Inflammatory macrophage treated with lipopolysaccharide for 4 hours (primary cell): ENCODE data around the gene ARMC9.
"Not testable (repeated sequence)": the region's sequence is repeated elsewhere in the genome, so short reads cannot be mapped to it uniquely, and the experiment has no call there.

Experiments
- DNase-seq: peaks from one replicate; pipeline ENCODE4 v3.0.0-alpha.2; 2020

ARMC9 gene

GRCh38 chr2:231198291-231199173 is at the start of gene ARMC9:
ARMC9 (plus strand) TSS chr2:231198631; CDS start chr2:231206239, 7,608 bp downstream.
- peak; percentile 77 for DNase-seq

- no peak for DNase-seq
Measured at GRCh38 chr2:231152800-231153557, 45.5 kb upstream of the ARMC9 start.

DNA sequence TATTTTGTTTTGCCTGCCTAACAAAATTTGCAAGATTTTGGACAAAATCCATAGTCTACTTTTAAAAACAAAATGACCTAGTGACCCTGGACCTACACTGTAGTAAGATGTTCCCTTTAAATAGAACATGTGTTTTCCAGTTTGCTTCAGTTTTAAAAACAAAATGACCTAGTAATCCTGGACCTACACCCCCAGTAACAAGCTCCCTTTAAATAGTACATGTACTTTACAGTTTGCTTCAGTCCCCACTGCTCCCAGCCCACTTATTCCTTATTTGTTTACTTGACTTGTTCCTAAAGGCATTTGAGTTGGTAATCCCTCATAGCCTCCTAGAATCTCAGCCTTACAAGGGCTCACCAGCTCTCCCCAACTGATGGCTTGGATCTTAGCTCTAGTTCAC is 39.1 kb upstream of the ARMC9 start:
- DNase-seq = no peak

GRCh38 chr2:231160701-231161100 is 37.7 kb upstream of the ARMC9 start:
- DNase-seq = no peak

DNA sequence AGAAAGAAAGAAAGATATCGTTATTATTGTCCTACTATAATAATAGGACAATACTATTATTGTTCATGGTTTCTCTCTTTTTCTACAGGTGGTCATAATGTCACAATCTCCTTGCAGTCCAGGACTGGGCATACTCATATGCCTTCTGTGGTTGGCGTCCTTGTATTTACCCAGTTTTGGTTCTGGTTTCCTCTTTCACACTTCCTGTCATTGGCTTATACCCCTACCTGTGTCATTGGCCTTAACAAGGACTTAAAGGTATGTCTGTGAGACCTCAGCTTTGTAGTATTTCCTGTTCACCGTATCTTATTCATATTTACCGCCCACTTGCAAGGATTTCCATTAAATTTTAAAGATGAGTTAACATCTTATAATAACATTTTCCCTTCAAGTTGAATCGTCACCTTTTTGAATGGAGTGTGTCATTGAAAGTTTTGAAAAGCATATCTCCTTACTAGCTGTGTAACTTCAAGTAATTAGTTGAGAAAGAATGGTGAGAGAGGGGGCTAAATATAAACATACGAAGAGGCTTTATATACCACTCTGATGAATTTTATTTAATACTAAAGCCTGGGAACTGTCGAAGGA is 37.1 kb upstream of the ARMC9 start:
- DNase-seq = no peak

GRCh38 chr2:231161877-231162329 is 36.5 kb upstream of the ARMC9 start:
- peak; percentile 82 for DNase-seq

- no peak for DNase-seq
Measured at GRCh38 chr2:231163011-231163410, 35.4 kb upstream of the ARMC9 start.

- peak; percentile 68 for DNase-seq
Measured at GRCh38 chr2:231163414-231164095, 34.9 kb upstream of the ARMC9 start.

- DNase-seq = peak; percentile 75
Measured at GRCh38 chr2:231167745-231168459, 30.5 kb upstream of the ARMC9 start.

GRCh38 chr2:231168460-231169139 is 29.8 kb upstream of the ARMC9 start:
- DNase-seq = peak; percentile 51

DNA sequence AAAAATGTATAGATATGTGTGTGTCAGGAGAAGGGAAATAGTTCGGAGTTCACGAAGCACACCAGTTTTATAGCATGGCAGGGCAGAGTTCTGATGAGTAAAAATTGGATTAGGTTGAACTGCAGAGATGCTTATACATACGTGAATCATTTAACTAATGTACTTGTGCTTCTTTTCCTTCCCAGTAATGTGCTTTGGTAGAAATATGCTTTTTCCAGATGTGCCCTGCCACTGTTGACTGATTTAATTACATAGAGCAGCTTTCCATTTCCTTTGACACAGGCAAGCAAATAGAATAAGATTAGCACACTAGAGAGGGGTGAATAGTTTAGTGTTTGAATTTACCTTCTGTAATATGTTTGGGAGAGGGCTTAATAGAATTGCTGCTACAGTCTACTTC is 28.9 kb upstream of the ARMC9 start:
- no peak for DNase-seq

- no peak for DNase-seq
Measured at GRCh38 chr2:231170055-231170454, 28.4 kb upstream of the ARMC9 start.

DNA sequence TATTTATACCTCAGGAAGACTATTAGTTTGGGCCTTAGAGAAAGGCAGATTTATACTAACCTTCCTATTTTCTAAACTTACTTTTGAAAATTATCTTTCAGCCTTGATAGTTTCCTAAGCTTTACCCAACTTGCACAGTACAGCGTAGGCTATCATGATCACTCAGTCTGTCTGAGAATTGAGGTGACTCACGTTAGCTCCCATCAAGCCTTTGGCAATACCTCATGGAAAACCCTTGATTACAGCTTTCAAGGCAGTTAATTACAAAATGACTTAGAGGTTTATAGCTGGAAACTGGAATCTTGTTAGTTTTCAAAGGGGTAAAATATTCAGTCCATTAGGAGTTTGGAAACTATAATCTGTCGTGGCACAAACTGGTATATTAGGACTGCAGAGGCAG is 26.4 kb upstream of the ARMC9 start:
- peak; percentile 79 for DNase-seq

DNA sequence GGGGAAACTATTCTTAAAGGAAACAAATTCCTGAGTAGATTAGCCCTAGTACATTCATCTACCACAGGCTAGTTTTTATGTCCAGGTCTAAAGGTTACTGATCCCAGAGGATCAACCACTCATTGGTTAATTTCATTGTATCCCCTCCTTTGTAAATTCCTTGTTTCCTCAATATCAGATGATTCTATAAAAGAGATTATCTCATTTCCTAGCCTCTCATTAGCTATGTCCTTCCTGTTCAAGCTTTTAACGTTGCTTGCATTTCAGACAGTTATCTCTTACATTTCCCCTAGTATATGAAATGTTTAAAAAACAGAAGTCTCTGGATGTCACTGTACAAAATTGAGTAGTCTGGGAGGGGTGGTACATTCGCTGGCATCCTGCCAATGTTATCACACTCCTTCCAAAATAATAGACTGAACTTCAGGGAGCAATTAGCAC is 24.2 kb upstream of the ARMC9 start:
- DNase-seq = peak; percentile 46

GRCh38 chr2:231176066-231176465 is 22.4 kb upstream of the ARMC9 start:
- DNase-seq = no peak

GRCh38 chr2:231177156-231178025 is 21.0 kb upstream of the ARMC9 start:
- peak; percentile 55 for DNase-seq

GRCh38 chr2:231178805-231179204 is 19.6 kb upstream of the ARMC9 start:
- not testable (repeated sequence) for DNase-seq

GRCh38 chr2:231181860-231182512 is 16.4 kb upstream of the ARMC9 start:
- peak; percentile 94 for DNase-seq

DNA sequence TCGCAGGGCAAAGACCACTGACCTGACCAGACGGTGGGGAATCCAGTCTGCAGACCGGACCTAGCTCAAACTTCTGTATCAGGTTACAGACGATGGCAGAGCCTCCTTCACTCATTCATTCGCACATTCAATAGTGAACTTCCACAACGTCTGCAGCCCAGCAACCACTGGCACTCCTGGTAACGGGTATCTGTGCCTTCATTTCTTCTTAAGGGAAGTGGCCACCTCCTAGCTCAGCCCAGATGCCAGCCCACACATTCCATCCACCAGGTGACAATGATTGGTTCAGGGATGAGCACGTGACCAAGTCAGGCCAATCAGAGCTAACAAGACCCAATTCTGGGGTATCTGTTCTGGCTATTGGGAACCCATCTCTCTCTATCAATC is 15.9 kb upstream of the ARMC9 start:
- DNase-seq = peak; percentile 58

GRCh38 chr2:231183851-231184250 is 14.6 kb upstream of the ARMC9 start:
- DNase-seq = no peak
